Measurements from ENCODE around the gene C1QL4. TPM values are rescaled to one million over a fixed set of nuclear protein-coding genes. Genes with fewer than 3 reads are reported as not detected.

The C1QL4 gene
- total and polyA plus RNA-seq, 9 of the 15 experiments (the other 6 are each of a cell fraction or from before 2014, with no cell fraction given) = 0.08 to 2.1 (median 0.31) TPM

DNA sequence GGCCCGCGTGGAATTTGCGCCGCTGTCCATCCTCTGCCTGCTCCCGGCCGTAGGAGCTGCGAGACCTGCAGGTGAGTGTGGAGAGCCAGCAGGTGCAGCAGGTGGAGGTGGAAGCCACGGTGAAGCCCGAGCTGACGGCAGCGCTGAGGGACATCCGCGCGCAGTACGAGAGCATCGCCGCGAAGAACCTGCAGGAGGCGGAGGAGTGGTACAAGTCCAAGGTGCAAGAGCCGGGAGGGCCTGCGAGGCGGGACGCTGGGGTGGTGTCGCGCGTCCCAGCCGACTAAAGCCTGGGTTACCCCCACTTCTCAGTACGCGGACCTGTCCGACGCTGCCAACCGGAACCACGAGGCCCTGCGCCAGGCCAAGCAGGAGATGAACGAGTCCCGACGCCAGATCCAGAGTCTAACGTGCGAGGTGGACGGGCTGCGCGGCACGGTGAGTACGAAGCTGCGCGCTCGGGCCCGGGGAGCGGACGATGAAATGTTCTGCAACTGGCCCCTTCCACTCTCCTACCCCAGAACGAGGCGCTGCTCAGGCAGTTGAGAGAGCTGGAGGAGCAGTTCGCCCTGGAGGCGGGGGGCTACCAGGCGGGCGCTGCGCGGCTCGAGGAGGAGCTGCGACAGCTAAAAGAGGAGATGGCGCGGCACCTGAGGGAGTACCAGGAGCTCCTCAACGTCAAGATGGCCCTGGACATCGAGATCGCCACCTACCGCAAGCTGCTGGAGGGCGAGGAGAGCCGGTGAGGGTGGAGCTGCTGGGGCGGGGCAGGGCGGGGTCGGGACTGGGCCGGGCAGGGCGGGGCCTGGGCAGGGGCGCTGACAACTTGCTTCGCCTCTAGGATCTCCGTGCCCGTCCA lies 39.9 kb downstream of the C1QL4 start (continued):
- TF ChIP-seq, protein P1, sequence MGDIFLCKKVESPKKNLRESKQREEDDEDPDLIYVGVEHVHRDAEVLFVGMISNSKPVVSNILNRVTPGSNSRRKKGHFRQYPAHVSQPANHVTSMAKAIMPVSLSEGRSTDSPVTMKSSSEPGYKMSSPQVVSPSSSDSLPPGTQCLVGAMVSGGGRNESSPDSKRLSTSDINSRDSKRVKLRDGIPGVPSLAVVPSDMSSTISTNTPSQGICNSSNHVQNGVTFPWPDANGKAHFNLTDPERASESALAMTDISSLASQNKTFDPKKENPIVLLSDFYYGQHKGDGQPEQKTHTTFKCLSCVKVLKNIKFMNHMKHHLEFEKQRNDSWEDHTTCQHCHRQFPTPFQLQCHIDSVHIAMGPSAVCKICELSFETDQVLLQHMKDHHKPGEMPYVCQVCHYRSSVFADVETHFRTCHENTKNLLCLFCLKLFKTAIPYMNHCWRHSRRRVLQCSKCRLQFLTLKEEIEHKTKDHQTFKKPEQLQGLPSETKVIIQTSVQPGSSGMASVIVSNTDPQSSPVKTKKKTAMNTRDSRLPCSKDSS (IDR thresholded peaks at IDR 0.05; ENCODE audit: low read depth, partially characterized antibody) = no peak
- TF ChIP-seq MYC (IDR thresholded peaks at IDR 0.05; ENCODE audit: low read depth, low read length) (0 out of 2 replicates have a peak, but pooled peaks have one; percentile 15), MYC (CRISPR knock-in tag; IDR thresholded peaks at IDR 0.05; ENCODE audit: borderline replicate concordance, low read depth) (no peak), NFRKB (IDR thresholded peaks at IDR 0.05; ENCODE audit: low read depth) (no peak), ZNF133 (CRISPR knock-in tag; IDR thresholded peaks at IDR 0.05) (no peak), NEUROD1 (IDR thresholded peaks at IDR 0.05; ENCODE audit: borderline replicate concordance, low read depth, low read length, partially characterized antibody) (no peak), SREBF1 (IDR thresholded peaks at IDR 0.05; ENCODE audit: borderline replicate concordance, low read depth, low read length) (no peak)

Data from K562 (cell line).